ENCODE measurements around the gene SELENOF.

- TF ChIP-seq POLR2A (IDR thresholded peaks at IDR 0.05; ENCODE audit: low read length) (no peak), GATA1 (IDR thresholded peaks at IDR 0.05; ENCODE audit: low read depth, low read length) (no peak)
These were observed 28.8 kb upstream of the SELENOF start for GRCh38 chr1:86942743-86943142.

All from erythroblast (primary cell).